ENCODE results near the gene DOP1A. TPM values are rescaled to one million over a fixed set of nuclear protein-coding genes. Genes with fewer than 3 reads are reported as not detected.

The DOP1A gene
- total RNA-seq, 1 experiment from 2014 or later, result 31.9 TPM

- H3K27me3 ChIP-seq (replicated peaks; ENCODE audit: insufficient read depth, low read depth, low read length, poor library complexity), result no peaks in the 10 kb centered on the region
- intact Hi-C loops (cut with micrococcal nuclease; ENCODE audit: unreplicated experiment), result no loop called here
- H3K4me3 ChIP-seq (ENCODE audit: low read depth, low read length, poor library complexity, severe bottlenecking), result no peak overlapping the region
- BruUV-seq (replicated peaks), result no TSS peak
- TF ChIP-seq CTCF (conservative IDR thresholded peaks at IDR 0.05; ENCODE audit: low read depth, low read length) (no peak), EZH2 (IDR thresholded peaks at IDR 0.05; ENCODE audit: borderline replicate concordance, low read depth, low read length, poor library complexity, severe bottlenecking) (no peak)
- no peak for DNase-seq (ENCODE audit: low spot score)
- ChIA-PET CTCF (no interaction called here), POLR2A (ENCODE audit: low non-redundant PET) (no interaction called here)
- H3K4me1 ChIP-seq (ENCODE audit: insufficient read depth, low read length, poor library complexity, severe bottlenecking), result no peaks in the 10 kb centered on the region
- H3K27ac ChIP-seq (ENCODE audit: low read depth, low read length, poor library complexity, severe bottlenecking), result no peak overlapping the region
- peaks cover 17% of the 10 kb centered on the region for H3K36me3 ChIP-seq (ENCODE audit: insufficient read depth, low read length, poor library complexity, severe bottlenecking)
- H3K9me3 ChIP-seq (ENCODE audit: low read depth, low read length, poor library complexity, severe bottlenecking), result no peaks in the 10 kb centered on the region
Observed at GRCh38 chr6:83113258-83113657, 45.8 kb downstream of the DOP1A start.

GRCh38 chr6:83114164-83114563 lies 46.7 kb downstream of the DOP1A start:
- H3K27me3 ChIP-seq (replicated peaks; ENCODE audit: insufficient read depth, low read depth, low read length, poor library complexity), result no peaks in the 10 kb centered on the region
- no TSS peak for BruUV-seq (replicated peaks)
- H3K4me3 ChIP-seq (ENCODE audit: low read depth, low read length, poor library complexity, severe bottlenecking), result no peak overlapping the region
- no peaks in the 10 kb centered on the region for H3K9me3 ChIP-seq (ENCODE audit: low read depth, low read length, poor library complexity, severe bottlenecking)
- no peak overlapping the region for H3K27ac ChIP-seq (ENCODE audit: low read depth, low read length, poor library complexity, severe bottlenecking)
- H3K36me3 ChIP-seq (ENCODE audit: insufficient read depth, low read length, poor library complexity, severe bottlenecking), result peaks cover 17% of the 10 kb centered on the region
- ChIA-PET CTCF (no interaction called here), POLR2A (ENCODE audit: low non-redundant PET) (no interaction called here)
- TF ChIP-seq CTCF (conservative IDR thresholded peaks at IDR 0.05; ENCODE audit: low read depth, low read length) (no peak), EZH2 (IDR thresholded peaks at IDR 0.05; ENCODE audit: borderline replicate concordance, low read depth, low read length, poor library complexity, severe bottlenecking) (no peak)
- intact Hi-C loops (cut with micrococcal nuclease; ENCODE audit: unreplicated experiment), result no loop called here
- no peak for DNase-seq (ENCODE audit: low spot score)
- no peaks in the 10 kb centered on the region for H3K4me1 ChIP-seq (ENCODE audit: insufficient read depth, low read length, poor library complexity, severe bottlenecking)

DNA sequence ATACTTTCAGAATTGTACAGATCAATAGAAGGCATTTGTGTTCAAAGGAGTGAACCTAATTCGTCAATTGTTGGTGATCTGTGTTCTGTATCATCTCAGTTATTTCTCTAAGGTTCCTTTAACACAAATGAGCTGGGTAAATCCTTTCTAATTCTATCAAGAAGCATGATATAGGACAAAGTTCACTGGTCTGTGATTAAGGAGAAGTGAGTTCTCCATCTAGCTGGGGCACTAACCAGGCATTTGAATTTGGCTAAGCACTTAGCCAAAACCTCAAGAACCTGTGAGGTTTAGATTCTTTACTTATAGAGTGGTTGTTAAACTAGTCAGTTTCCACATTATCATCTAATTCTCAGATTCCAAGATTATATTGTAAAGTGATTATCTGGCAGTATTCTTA lies 50.3 kb downstream of the DOP1A start:
- peaks cover 3% of the 10 kb centered on the region for H3K36me3 ChIP-seq (ENCODE audit: insufficient read depth, low read length, poor library complexity, severe bottlenecking)
- ChIA-PET CTCF (no interaction called here), POLR2A (ENCODE audit: low non-redundant PET) (interaction anchor here (0.7 kb wide), 1 partner anchor 641 kb away, joined by 4 read pairs; no protein-coding TSS in a partner anchor)
- no peak for DNase-seq (ENCODE audit: low spot score)
- intact Hi-C loops (cut with micrococcal nuclease; ENCODE audit: unreplicated experiment), result no loop called here
- no TSS peak for BruUV-seq (replicated peaks)
- H3K4me3 ChIP-seq (ENCODE audit: low read depth, low read length, poor library complexity, severe bottlenecking), result no peak overlapping the region
- TF ChIP-seq CTCF (conservative IDR thresholded peaks at IDR 0.05; ENCODE audit: low read depth, low read length) (no peak), EZH2 (IDR thresholded peaks at IDR 0.05; ENCODE audit: borderline replicate concordance, low read depth, low read length, poor library complexity, severe bottlenecking) (no peak)
- H3K27ac ChIP-seq (ENCODE audit: low read depth, low read length, poor library complexity, severe bottlenecking), result no peak overlapping the region
- H3K27me3 ChIP-seq (replicated peaks; ENCODE audit: insufficient read depth, low read depth, low read length, poor library complexity), result no peaks in the 10 kb centered on the region
- H3K9me3 ChIP-seq (ENCODE audit: low read depth, low read length, poor library complexity, severe bottlenecking), result no peaks in the 10 kb centered on the region
- H3K4me1 ChIP-seq (ENCODE audit: insufficient read depth, low read length, poor library complexity, severe bottlenecking), result no peaks in the 10 kb centered on the region
